Stimulated activated CD4-positive, alpha-beta T cell treated with anti-CD3 and anti-CD28 coated beads, TNF-alpha, amount 100 ng/mL, for 24 hours (primary cell): Measurements from ENCODE around the gene LRCH1.

Experiments
- DNase-seq, 3 experiments: peaks; one replicate each; pipeline ENCODE4 v3.0.0-alpha.2; 2020; ENCODE audit warnings: low read depth in 3 of 3

Gene LRCH1

GRCh38 chr13:46799139-46799538 lies 246.2 kb downstream of the LRCH1 start:
- DNase-seq = no peak

- DNase-seq = no peak
Measured at GRCh38 chr13:46801858-46802257, 248.9 kb downstream of the LRCH1 start.
